DND-41 (cell line): ENCODE measurements around the gene KRTAP5-9.

Experiments
- ATAC-seq: fragments of 200-7000 bp; cut with Tn5 transposase; 3 replicates; pipeline ENCODE4 v1.9.1; 2021; ENCODE audit warnings: low read depth; ENCODE audit not compliant: insufficient read depth
- DNase-seq: peaks from one replicate; pipeline ENCODE4 v3.0.0-alpha.2; 2020
- H2AFZ ChIP-seq: 2 replicates; pipeline ENCODE4 v1.6.0; 2012; ENCODE audit warnings: low read depth, low read length
- H3K27ac ChIP-seq: 2 replicates; pipeline ENCODE4 v1.5.1; 2012; ENCODE audit warnings: low read length, inconsistent platforms
- H3K27me3 ChIP-seq: fragments of 200-600 bp; sonication (generic); 2 replicates; pipeline ENCODE4 v1.6.0; 2012; ENCODE audit warnings: low read length, mild to moderate bottlenecking, inconsistent platforms; ENCODE audit not compliant: insufficient read depth, poor library complexity
- H3K36me3 ChIP-seq: 2 replicates; pipeline ENCODE4 v1.5.1; 2012; ENCODE audit warnings: low read length, inconsistent platforms; ENCODE audit not compliant: insufficient read depth
- H3K4me1 ChIP-seq: 2 replicates; pipeline ENCODE4 v1.5.1; 2012; ENCODE audit warnings: mild to moderate bottlenecking, low read length; ENCODE audit not compliant: insufficient read depth
- H3K4me2 ChIP-seq: 2 replicates; pipeline ENCODE4 v1.6.0; 2012; ENCODE audit warnings: mild to moderate bottlenecking, moderate library complexity, low read length, inconsistent platforms; ENCODE audit not compliant: insufficient read depth
- H3K4me3 ChIP-seq, 2 experiments: fragments of 200-600 bp in 1 of 2; shearing (Covaris generic) in 1 of 2; 2 replicates each; pipeline ENCODE4 v1.5.1; 2012 to 2016; ENCODE audit warnings: inconsistent platforms in 2 of 2, low read length in 2 of 2, mild to moderate bottlenecking in 2 of 2, low read depth in 1 of 2, moderate library complexity in 1 of 2
- H3K79me2 ChIP-seq: 2 replicates; pipeline ENCODE4 v1.6.0; 2012; ENCODE audit warnings: low read length, inconsistent platforms; ENCODE audit not compliant: insufficient read depth
- H3K9ac ChIP-seq: 2 replicates; pipeline ENCODE4 v1.6.0; 2012; ENCODE audit warnings: low read depth, mild to moderate bottlenecking, inconsistent platforms, low read length, moderate library complexity
- H3K9me3 ChIP-seq: 2 replicates; pipeline ENCODE4 v1.5.1; 2012; ENCODE audit warnings: low read length, moderate library complexity, mild to moderate bottlenecking, inconsistent platforms; ENCODE audit not compliant: insufficient read depth, severe bottlenecking
- H4K20me1 ChIP-seq: 2 replicates; pipeline ENCODE4 v1.6.0; 2012; ENCODE audit warnings: low read length; ENCODE audit not compliant: insufficient read depth
- EZH2 ChIP-seq: IDR thresholded peaks from 3 replicates; pipeline ENCODE4 v1.6.1; 2012; ENCODE audit warnings: borderline replicate concordance, low read depth, mild to moderate bottlenecking, moderate library complexity, low read length, inconsistent platforms; ENCODE audit not compliant: severe bottlenecking
- TF ChIP-seq, protein P1 (sequence below): IDR thresholded peaks from 2 replicates; pipeline ENCODE4 v1.5.1; 2012; ENCODE audit warnings: borderline replicate concordance, low read length, moderate library complexity, mild to moderate bottlenecking; ENCODE audit not compliant: poor library complexity, severe bottlenecking; ENCODE audit errors: extremely low read depth

The KRTAP5-9 gene

GRCh38 chr11:71500601-71501021 is 47.6 kb upstream of the KRTAP5-9 start:
- Histone ChIP-seq H3K4me2 (no peak overlapping the region), H3K36me3 (peaks cover 68% of the 10 kb centered on the region), H3K9me3 (no peaks in the 10 kb centered on the region), H3K9ac (no peak overlapping the region), H3K27ac (no peak overlapping the region), H3K79me2 (no peaks in the 10 kb centered on the region), H4K20me1 (no peaks in the 10 kb centered on the region), H3K4me3 (no peak overlapping the region), H3K4me1 (no peaks in the 10 kb centered on the region; the same call in 1 of the 2 replicates), H3K27me3 (no peaks in the 10 kb centered on the region), H2AFZ (no peak overlapping the region)
- DNase-seq = no peak
- ATAC-seq = no peak
- TF ChIP-seq, protein P1, sequence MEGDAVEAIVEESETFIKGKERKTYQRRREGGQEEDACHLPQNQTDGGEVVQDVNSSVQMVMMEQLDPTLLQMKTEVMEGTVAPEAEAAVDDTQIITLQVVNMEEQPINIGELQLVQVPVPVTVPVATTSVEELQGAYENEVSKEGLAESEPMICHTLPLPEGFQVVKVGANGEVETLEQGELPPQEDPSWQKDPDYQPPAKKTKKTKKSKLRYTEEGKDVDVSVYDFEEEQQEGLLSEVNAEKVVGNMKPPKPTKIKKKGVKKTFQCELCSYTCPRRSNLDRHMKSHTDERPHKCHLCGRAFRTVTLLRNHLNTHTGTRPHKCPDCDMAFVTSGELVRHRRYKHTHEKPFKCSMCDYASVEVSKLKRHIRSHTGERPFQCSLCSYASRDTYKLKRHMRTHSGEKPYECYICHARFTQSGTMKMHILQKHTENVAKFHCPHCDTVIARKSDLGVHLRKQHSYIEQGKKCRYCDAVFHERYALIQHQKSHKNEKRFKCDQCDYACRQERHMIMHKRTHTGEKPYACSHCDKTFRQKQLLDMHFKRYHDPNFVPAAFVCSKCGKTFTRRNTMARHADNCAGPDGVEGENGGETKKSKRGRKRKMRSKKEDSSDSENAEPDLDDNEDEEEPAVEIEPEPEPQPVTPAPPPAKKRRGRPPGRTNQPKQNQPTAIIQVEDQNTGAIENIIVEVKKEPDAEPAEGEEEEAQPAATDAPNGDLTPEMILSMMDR = no peak
- TF ChIP-seq EZH2 = no peak

- no peak overlapping the region for H3K27ac ChIP-seq
- no peaks in the 10 kb centered on the region for H3K9me3 ChIP-seq
- TF ChIP-seq, protein P1 = no peak
- TF ChIP-seq EZH2 = no peak
- peaks cover 64% of the 10 kb centered on the region for H3K36me3 ChIP-seq
- no peaks in the 10 kb centered on the region for H3K27me3 ChIP-seq
- H3K79me2 ChIP-seq = no peaks in the 10 kb centered on the region
- DNase-seq = peak; percentile 1
- H3K4me2 ChIP-seq = no peak overlapping the region
- H2AFZ ChIP-seq = no peak overlapping the region
- no peaks in the 10 kb centered on the region; the same call in 1 of the 2 replicates for H3K4me1 ChIP-seq
- H4K20me1 ChIP-seq = no peaks in the 10 kb centered on the region
- no peak overlapping the region for H3K4me3 ChIP-seq
- no peak overlapping the region for H3K9ac ChIP-seq
- ATAC-seq = no peak
Measured at GRCh38 chr11:71501071-71501985, 46.9 kb upstream of the KRTAP5-9 start.

GRCh38 chr11:71502026-71502425 is 46.2 kb upstream of the KRTAP5-9 start:
- TF ChIP-seq, protein P1 = no peak
- TF ChIP-seq EZH2 = no peak
- Histone ChIP-seq H3K9me3 (no peaks in the 10 kb centered on the region), H3K27ac (no peak overlapping the region), H3K36me3 (peaks cover 57% of the 10 kb centered on the region), H3K4me1 (no peaks in the 10 kb centered on the region; the same call in 1 of the 2 replicates), H4K20me1 (no peaks in the 10 kb centered on the region), H3K4me3 (no peak overlapping the region), H3K79me2 (no peaks in the 10 kb centered on the region), H2AFZ (no peak overlapping the region), H3K4me2 (no peak overlapping the region), H3K27me3 (no peaks in the 10 kb centered on the region), H3K9ac (no peak overlapping the region)
- ATAC-seq = no peak
- no peak for DNase-seq
